ENCODE results near the gene LUZP2. TPM values are rescaled to one million over a fixed set of nuclear protein-coding genes. Genes with fewer than 3 reads are reported as not detected.

LUZP2 gene
- total RNA-seq, 4 donors from 2014 or later = 0.16 to 0.17 TPM; not detected in 2

DNA sequence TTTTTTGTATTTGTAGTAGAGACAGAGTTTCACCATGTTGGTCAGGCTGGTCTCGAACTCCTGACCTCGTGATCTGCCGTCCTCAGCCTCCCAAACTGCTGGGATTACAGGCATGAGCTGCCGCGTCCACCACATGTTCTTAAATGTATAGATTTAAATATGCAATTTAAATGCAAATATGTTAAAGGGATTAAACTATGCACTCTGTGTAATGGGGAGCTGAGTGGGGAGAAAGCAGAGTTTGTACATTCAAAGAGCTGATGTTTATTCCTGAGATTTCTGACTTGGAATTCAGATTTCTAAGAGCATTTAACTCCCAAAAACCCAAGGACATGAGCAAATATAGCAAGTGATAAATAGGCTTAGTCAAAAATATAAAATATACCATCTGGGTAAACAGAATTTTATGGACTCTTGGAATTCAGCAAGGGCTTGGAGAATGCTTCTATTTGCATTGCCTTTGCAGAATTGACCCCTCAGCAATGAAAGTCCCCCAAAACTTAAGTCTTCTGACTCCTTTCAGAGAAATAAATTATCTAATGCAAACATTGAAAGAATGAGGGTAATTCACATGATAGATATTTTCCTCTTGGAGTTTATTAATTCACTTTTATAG is 170.6 kb downstream of the LUZP2 start:
- no peaks in the 10 kb centered on the region for H3K36me3 ChIP-seq
- 82 to 97% methylated on average over 5 of the region's 5 CpGs for WGBS, 2 donors (ENCODE audit: low coverage in 1 of 2)
- TF ChIP-seq POLR2AphosphoS5 (IDR thresholded peaks at IDR 0.05) (no peak), CTCF (IDR thresholded peaks at IDR 0.05) (no peak), POLR2A (IDR thresholded peaks at IDR 0.05) (no peak), EP300 (IDR thresholded peaks at IDR 0.05) (no peak)
- H3K4me1 ChIP-seq = no peaks in the 10 kb centered on the region
- no peak overlapping the region for H3K27ac ChIP-seq
- no peak overlapping the region for H3K4me3 ChIP-seq
- no peak for ATAC-seq
- no peaks in the 10 kb centered on the region for H3K9me3 ChIP-seq
- peaks cover 8% of the 10 kb centered on the region for H3K27me3 ChIP-seq

DNA sequence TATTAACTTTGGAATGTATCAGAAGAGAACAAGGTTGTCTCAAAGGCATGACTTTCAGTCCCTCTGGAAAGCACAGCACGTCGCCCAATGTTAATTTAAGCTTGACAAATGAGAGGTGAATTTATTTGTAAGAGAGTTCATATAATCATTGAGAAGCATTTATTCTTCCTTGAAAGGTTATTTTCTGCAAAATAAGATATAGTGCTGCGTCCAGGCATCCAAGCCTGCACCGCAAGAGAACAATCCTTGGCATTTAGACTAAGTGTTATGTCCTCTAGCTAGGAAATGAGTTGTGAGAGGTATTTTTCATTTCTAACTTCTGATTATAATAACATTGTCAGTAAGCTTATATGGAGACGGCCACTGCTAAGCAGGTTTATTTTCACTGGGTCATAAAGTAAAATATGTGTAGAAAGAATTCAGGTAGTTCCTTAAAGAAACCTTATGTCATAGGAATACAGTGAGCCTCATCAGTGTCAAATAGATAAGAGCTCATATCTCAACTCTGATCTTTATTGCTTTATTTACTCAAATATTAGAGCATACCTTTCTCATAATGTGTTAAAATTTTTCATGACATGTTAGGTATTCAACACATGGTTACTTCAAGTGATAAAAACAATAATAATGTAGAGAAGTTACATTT is 182.0 kb downstream of the LUZP2 start:
- no peak for TF ChIP-seq CTCF (IDR thresholded peaks at IDR 0.05)
- TF ChIP-seq POLR2A (IDR thresholded peaks at IDR 0.05) = no peak
- TF ChIP-seq POLR2AphosphoS5 (IDR thresholded peaks at IDR 0.05) = no peak
- no peak for TF ChIP-seq EP300 (IDR thresholded peaks at IDR 0.05)
- 28% methylated on average over 5 of the region's 5 CpGs for WGBS, 2 donors (ENCODE audit: low coverage in 1 of 2)
- no peaks in the 10 kb centered on the region for H3K36me3 ChIP-seq
- peaks cover 0 to 5% (median 0%) of the 10 kb centered on the region in 3 donors for H3K4me1 ChIP-seq
- no peak overlapping the region for H3K4me3 ChIP-seq
- no peak overlapping the region for H3K27ac ChIP-seq
- H3K27me3 ChIP-seq = no peaks in the 10 kb centered on the region
- no peaks in the 10 kb centered on the region for H3K9me3 ChIP-seq
- ATAC-seq = no peak

DNA sequence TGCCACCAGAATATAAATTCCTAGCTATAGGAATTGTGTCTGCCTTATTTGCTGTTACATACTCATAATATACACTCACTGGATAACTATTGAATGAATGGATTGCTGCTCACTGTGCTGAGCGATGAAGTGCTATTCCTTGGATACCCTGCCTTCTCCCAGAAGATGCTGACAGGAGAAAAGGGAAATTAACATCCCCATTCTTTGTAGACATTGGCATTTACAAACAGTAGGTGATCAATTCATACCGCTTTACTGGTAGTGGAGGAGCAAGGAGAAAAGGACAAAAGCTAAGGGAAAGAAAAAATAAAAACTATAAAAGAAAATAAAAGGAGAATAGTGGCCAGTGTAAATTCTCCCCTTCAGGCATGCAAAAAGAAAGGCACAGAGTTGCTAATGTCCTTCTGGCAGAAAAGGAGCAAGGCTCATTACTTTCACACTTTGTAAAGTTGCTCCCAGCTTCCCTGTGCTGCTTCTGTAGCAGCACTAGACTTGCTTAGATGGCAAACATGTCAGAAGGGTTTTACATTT is 183.0 kb downstream of the LUZP2 start:
- Histone ChIP-seq H3K27me3 (no peaks in the 10 kb centered on the region), H3K36me3 (no peaks in the 10 kb centered on the region), H3K4me3 (no peak overlapping the region), H3K9me3 (no peaks in the 10 kb centered on the region), H3K4me1 (peaks cover 0 to 5% (median 0%) of the 10 kb centered on the region in 3 donors), H3K27ac (no peak overlapping the region)
- WGBS, 2 donors (ENCODE audit: low coverage in 1 of 2) = 83 to 100% methylated on average over 2 of the region's 2 CpGs
- ATAC-seq = no peak
- TF ChIP-seq POLR2AphosphoS5 (IDR thresholded peaks at IDR 0.05) (no peak), EP300 (IDR thresholded peaks at IDR 0.05) (no peak), POLR2A (IDR thresholded peaks at IDR 0.05) (no peak), CTCF (IDR thresholded peaks at IDR 0.05) (no peak)

DNA sequence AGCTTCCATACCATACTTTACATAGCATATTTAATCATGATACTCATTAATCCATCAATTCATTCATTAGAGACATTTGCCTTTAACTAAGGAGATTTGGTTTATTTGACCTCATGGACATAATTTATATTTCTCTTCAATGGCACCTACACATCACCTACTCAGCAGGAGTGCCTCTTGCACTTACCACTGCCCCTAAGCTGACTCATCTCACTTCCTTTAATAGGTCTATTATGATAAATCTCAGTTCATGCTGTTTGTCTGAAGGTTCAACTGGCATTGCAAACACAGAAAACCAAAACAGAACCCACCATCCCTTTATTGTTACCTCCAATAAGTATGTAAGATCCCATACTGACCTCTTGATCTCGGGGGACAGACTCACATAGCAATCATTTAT is 186.7 kb downstream of the LUZP2 start:
- H3K4me3 ChIP-seq = no peak overlapping the region
- 94 to 100% methylated on average over 1 of the region's 1 CpG for WGBS, 2 donors (ENCODE audit: low coverage in 1 of 2)
- no peaks in the 10 kb centered on the region for H3K9me3 ChIP-seq
- H3K27me3 ChIP-seq = no peaks in the 10 kb centered on the region
- no peak for TF ChIP-seq CTCF (IDR thresholded peaks at IDR 0.05)
- no peaks in the 10 kb centered on the region for H3K36me3 ChIP-seq
- no peak for ATAC-seq
- H3K4me1 ChIP-seq = peaks cover 0 to 2% (median 0%) of the 10 kb centered on the region in 3 donors
- no peak overlapping the region for H3K27ac ChIP-seq

DNA sequence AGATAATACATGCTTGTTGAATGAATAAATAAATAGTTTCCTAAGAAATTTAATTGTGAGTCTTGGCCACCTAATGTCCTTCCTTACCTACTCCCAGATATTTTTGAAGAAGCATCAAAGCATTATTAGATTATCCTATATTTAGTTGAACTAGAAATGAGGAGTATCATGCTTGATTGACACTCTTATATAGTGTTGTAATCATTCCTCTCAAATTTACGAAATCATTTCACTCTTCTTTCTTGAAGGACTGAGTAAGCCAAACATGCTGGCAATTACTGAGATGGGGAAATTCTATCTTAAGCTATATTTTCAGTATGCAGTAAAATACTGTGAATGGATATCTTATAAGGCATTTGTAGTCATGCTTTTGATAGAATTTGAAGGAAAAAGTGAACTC is 189.0 kb downstream of the LUZP2 start:
- Histone ChIP-seq H3K4me3 (no peak overlapping the region), H3K27me3 (no peaks in the 10 kb centered on the region), H3K9me3 (no peaks in the 10 kb centered on the region), H3K36me3 (no peaks in the 10 kb centered on the region), H3K4me1 (no peaks in the 10 kb centered on the region), H3K27ac (no peak overlapping the region)
- 78 to 92% methylated on average over 1 of the region's 1 CpG for WGBS, 2 donors (ENCODE audit: low coverage in 1 of 2)
- no peak for ATAC-seq
- no peak for TF ChIP-seq POLR2A (IDR thresholded peaks at IDR 0.05)
- no peak for TF ChIP-seq CTCF (IDR thresholded peaks at IDR 0.05)
- no peak for TF ChIP-seq EP300 (IDR thresholded peaks at IDR 0.05)
- no peak for TF ChIP-seq POLR2AphosphoS5 (IDR thresholded peaks at IDR 0.05)

All from gastroesophageal sphincter (tissue), 4 donors.